ENCODE data around the gene OR10G6. TPM values are rescaled to one million over a fixed set of nuclear protein-coding genes. Genes with fewer than 3 reads are reported as not detected.
"Not testable (repeated sequence)": the region's sequence is repeated elsewhere in the genome, so short reads cannot be mapped to it uniquely, and the experiment has no call there.

OR10G6 gene
- total RNA-seq (2014; rRNA removed; shearing (Covaris generic)), result not detected in 2 replicates

DNA sequence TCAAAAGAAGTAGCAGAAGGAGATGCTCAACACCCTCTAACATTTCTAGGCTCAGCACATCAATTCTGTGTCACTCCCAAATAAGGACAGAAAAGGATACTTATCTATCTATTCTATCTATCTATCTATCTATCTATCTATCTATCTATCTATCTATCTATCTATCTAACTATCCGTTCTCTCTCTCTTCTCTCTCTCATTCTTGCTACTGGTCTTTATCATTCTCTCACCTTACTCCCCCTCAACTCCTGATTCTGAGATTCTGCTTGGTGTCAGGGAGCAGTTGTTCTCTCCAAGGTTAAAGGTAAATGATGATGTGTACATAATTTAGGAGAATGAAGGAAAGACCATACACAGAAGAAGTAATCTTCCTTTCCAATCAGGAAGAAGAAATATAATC, at the start of gene OR10G6:
TSS of gene OR10G6 (minus strand) at position 43 of the 400 bp plus-strand sequence. CDS start at position 43, 0 bp downstream.
- no peak for DNase-seq (ENCODE audit: low spot score)

DNA sequence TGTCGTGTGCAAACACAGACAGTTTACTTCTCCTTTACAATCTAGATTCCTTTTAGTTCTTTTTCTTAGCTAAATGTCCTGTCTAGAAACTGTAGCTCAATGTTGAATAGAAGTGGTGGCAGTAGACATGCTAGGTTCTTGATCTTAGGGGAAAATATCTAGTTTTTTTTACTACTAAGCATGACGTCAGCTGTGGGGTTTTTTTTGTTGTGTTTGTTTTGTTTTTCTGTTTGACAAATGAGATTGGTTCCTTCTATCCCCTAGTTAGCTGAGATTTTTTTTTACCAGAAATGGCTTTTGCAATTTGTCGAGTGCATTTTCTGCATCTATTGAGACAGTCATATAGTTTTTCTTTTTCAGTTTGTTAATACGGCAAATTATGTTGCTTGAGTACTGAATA, 48.5 kb upstream of the OR10G6 start:
- DNase-seq (ENCODE audit: low spot score), result no peak

- no peak for DNase-seq (ENCODE audit: low spot score)
These were observed 46.3 kb upstream of the OR10G6 start, which contains the start of gene OR10G7 for GRCh38 chr11:124041254-124041653. Gene OR10G7, minus strand, starts transcription at chr11:124041325. Its CDS starts 2,324 bp downstream, at chr11:124039001.

DNA sequence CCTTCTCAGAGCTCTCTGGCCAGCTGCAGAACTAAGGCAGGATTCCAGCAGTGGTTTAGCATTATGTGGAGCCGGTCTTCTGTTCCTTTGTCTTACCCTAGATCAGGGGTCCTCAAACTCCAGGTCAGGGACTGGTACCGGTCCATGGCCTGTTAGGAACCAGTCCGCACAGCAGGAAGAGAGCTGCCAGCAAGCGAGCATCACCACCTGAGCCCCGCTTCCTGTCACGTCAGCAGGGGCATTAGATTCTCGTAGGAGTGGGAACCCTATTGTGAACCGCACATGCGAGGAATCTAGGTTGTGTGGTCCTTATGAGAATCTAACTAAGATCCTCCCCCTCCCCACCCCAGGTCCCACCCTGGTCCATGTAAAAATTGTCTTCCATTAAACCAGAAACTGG, 44.6 kb upstream of the OR10G6 start:
- DNase-seq (ENCODE audit: low spot score), result no peak

- no peak for DNase-seq (ENCODE audit: low spot score)
These were observed 41.7 kb upstream of the OR10G6 start for GRCh38 chr11:124036666-124037065.

DNA sequence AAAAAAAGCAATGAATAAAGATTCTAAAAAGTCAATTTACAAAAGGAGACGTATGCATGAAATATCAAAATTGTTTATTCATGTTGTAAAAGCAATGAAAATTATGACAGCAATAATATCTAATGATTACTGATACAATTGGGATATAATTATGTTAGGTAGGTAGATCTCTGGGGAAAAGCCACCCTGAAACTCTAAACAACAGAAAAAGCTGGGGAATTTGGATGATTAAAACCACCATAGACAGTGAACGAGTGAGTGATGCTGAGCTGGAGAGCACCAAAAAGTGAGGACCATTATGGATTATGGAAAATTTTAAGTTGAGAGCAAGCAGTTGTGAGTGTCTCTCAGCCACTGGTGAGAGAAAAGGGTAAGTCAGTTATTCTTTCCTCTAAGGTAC, 31.5 kb upstream of the OR10G6 start, which contains the start of gene OR10G8:
TSS of gene OR10G8 (plus strand) at position 301 of the 400 bp plus-strand sequence. CDS start 2,825 bp downstream, outside the sequence.
- no peak for DNase-seq (ENCODE audit: low spot score)

GRCh38 chr11:124015837-124016236, 20.9 kb upstream of the OR10G6 start:
- not testable (repeated sequence) for DNase-seq (ENCODE audit: low spot score)

- no peak for DNase-seq (ENCODE audit: low spot score)
These were observed 17.7 kb upstream of the OR10G6 start, which contains the start of gene OR10G4 for GRCh38 chr11:124012697-124013096. Gene OR10G4, plus strand, starts transcription at chr11:124012997. Its CDS starts 2,578 bp downstream, at chr11:124015575.

DNA sequence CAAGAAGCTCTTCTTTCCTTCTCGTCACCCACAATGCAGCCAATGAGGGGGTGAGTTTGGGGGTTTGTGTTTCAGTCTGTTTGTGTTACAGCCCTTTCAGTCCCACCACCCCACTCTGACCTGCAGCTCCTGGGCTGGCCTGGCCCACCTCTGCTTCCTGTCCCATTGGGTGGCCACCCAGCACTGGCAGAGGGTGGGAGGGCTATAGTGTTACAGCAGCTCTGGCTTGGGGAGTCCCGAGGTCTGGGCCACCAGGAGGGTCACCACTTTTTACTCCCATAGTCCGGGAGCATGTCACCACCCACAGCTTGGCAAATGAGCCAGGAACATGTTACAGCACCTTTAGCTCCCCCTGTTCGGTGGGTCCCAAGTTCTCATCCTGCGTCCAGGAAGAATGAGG, 15.7 kb downstream of the OR10G6 start:
- no peak for DNase-seq (ENCODE audit: low spot score)

DNA sequence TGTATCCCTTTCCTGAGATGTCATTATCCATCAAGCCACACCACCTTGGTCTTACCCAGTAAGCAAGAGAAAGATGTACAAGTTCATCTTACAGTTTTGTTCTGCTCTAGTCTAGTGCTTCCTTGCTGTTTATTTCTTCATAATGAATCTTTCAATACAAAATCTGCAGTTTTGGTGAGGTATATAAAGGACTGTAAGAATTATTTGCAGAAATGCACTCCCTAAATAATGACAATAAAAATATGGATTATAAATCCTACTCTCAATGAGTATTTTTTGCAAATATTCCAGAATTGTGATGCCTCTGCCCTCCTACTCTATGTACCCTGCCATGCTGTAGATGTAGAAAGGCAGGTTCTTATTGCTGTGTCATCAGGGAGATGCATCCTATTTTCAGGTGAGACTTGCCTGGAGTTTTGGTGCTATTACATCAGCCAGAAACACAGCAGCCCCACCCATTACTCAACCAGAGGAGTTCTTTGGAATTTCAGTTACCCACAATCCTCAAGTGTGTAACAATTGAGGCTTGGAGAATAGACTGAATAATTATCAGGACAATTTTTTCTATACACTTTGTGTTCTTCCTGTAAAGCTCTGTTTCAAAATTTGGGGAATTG, 17.1 kb downstream of the OR10G6 start, which contains the start of gene OR10S1:
TSS of gene OR10S1 (minus strand) at position 51 of the 617 bp plus-strand sequence. CDS start 117 bp downstream, outside the sequence.
- DNase-seq (ENCODE audit: low spot score), result no peak

- no peak for DNase-seq (ENCODE audit: low spot score)
These were observed 18.0 kb downstream of the OR10G6 start for GRCh38 chr11:123976770-123977560.

DNA sequence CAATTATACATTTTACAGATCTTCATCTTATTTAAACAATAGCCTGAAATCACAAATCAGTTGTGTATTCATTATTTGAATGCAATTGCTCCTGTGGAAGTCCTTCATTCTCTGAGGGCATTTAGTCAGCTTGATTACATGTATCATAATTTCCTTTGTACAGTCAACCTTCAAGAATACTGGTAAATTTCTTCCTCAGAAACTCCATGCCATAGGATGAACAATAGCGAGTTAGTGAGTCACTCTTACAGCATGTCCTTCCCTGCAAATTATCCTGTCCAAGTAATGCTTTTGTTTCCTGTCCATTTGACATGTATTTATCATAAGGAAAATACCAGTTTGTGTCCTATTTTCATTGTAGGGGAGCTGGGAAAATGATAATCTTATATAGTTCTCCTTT, 21.1 kb downstream of the OR10G6 start:
- peak; percentile 54 for DNase-seq (ENCODE audit: low spot score)

DNA sequence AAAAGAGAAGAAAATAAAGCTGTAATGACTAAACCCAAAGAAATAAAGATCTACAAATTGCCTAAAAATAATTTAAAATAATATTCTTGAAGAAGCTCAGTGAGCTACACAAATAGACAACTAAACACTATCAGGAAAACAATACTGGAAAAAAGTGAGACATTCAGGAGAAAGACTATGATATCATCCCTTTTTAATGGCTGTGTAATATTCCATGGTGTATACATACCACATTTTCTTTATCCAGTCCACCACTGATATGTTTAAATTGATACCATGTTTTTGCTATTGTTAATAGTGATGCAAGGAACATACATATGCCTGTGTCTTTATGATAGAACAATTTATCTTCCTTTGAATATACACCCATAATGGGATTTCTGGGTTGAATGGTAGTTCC, 38.2 kb downstream of the OR10G6 start:
- DNase-seq (ENCODE audit: low spot score), result no peak

GRCh38 chr11:123945132-123945531, 49.8 kb downstream of the OR10G6 start:
- DNase-seq (ENCODE audit: low spot score), result no peak

Other genes with a start within 250 kb of the OR10G6 start
- not detected in 2 replicates for gene OR6X1, start 240.6 kb downstream of the OR10G6 start, total RNA-seq (2014; rRNA removed; shearing (Covaris generic))
- not detected in 2 replicates for gene OR6M1, start 188.8 kb downstream of the OR10G6 start, total RNA-seq (2014; rRNA removed; shearing (Covaris generic))
- not detected in 2 replicates for gene TMEM225, start 109.5 kb downstream of the OR10G6 start, total RNA-seq (2014; rRNA removed; shearing (Covaris generic))
- not detected in 2 replicates for gene OR8D4, start 93.0 kb downstream of the OR10G6 start, total RNA-seq (2014; rRNA removed; shearing (Covaris generic))
- gene OR4D5, start 55.5 kb downstream of the OR10G6 start, total RNA-seq (2014; rRNA removed; shearing (Covaris generic)), result not detected in 2 replicates
- gene OR6T1, start 51.3 kb downstream of the OR10G6 start, total RNA-seq (2014; rRNA removed; shearing (Covaris generic)), result not detected in 2 replicates
- not detected in 2 replicates for gene OR10S1, start 17.4 kb downstream of the OR10G6 start, total RNA-seq (2014; rRNA removed; shearing (Covaris generic))
- gene OR10G4, start 17.8 kb upstream of the OR10G6 start, total RNA-seq (2014; rRNA removed; shearing (Covaris generic)), result not detected in 2 replicates
- gene OR10G9, start 27.9 kb upstream of the OR10G6 start, total RNA-seq (2014; rRNA removed; shearing (Covaris generic)), result not detected in 2 replicates
- not detected in 2 replicates for gene OR10G8, start 31.6 kb upstream of the OR10G6 start, total RNA-seq (2014; rRNA removed; shearing (Covaris generic))
- not detected in 2 replicates for gene OR10G7, start 46.2 kb upstream of the OR10G6 start, total RNA-seq (2014; rRNA removed; shearing (Covaris generic))
- 1.1 and 2.1 TPM in 2 replicates for gene VWA5A, start 120.3 kb upstream of the OR10G6 start, total RNA-seq (2014; rRNA removed; shearing (Covaris generic))
- gene OR10D3, start 188.2 kb upstream of the OR10G6 start, total RNA-seq (2014; rRNA removed; shearing (Covaris generic)), result not detected in 2 replicates
- not detected in 2 replicates for gene OR8G1, start 245.9 kb upstream of the OR10G6 start, total RNA-seq (2014; rRNA removed; shearing (Covaris generic))